MM.1S (cell line): ENCODE data around the gene LRRC56.
A peak's percentile ranks its signal among the peaks of the same experiment; 100 is the strongest.

Experiments
- DNase-seq: peaks from one replicate; pipeline ENCODE4 v3.0.0-alpha.2; 2015
- H2AFZ ChIP-seq: fragments of 300-600 bp; sonication (generic); 2 replicates; pipeline ENCODE4 v1.6.0; 2016; ENCODE audit warnings: antibody characterized with exemption, low read length
- H3F3A ChIP-seq: fragments of 300-600 bp; sonication (generic); 2 replicates; pipeline ENCODE4 v1.6.1; 2016; ENCODE audit warnings: mild to moderate bottlenecking, antibody characterized with exemption, low read length, moderate library complexity, mixed read lengths; ENCODE audit not compliant: insufficient read depth
- H3K27ac ChIP-seq: fragments of 300-600 bp; sonication (generic); 2 replicates; pipeline ENCODE4 v1.5.1; 2016; ENCODE audit warnings: mild to moderate bottlenecking, low read length
- H3K27me3 ChIP-seq: fragments of 300-600 bp; sonication (generic); replicated peaks from 2 replicates; pipeline ENCODE4 v1.6.0; 2016; ENCODE audit warnings: low read length; ENCODE audit not compliant: insufficient read depth
- H3K36me3 ChIP-seq: fragments of 300-600 bp; sonication (generic); replicated peaks from 2 replicates; pipeline ENCODE4 v1.6.1; 2016; ENCODE audit warnings: mild to moderate bottlenecking, low read length, mixed read lengths; ENCODE audit not compliant: insufficient read depth
- H3K4me1 ChIP-seq: fragments of 300-600 bp; sonication (generic); 2 replicates; pipeline ENCODE4 v1.6.1; 2016; ENCODE audit warnings: low read length, mixed read lengths
- H3K4me2 ChIP-seq: fragments of 300-600 bp; sonication (generic); 2 replicates; pipeline ENCODE4 v1.6.0; 2016; ENCODE audit warnings: low read depth, low read length
- H3K4me3 ChIP-seq: fragments of 300-600 bp; sonication (generic); 2 replicates; pipeline ENCODE4 v1.5.1; 2016; ENCODE audit warnings: low read length, mixed read lengths
- H3K79me2 ChIP-seq: fragments of 300-600 bp; sonication (generic); 2 replicates; pipeline ENCODE4 v1.6.1; 2016; ENCODE audit warnings: mixed run types, low read length, mixed read lengths
- H3K9ac ChIP-seq: fragments of 300-600 bp; sonication (generic); 2 replicates; pipeline ENCODE4 v1.6.1; 2016; ENCODE audit warnings: low read length, mixed read lengths
- H3K9me2 ChIP-seq: fragments of 300-600 bp; sonication (generic); replicated peaks from 2 replicates; pipeline ENCODE4 v1.6.1; 2016; ENCODE audit warnings: mild to moderate bottlenecking, low read length, mixed read lengths; ENCODE audit not compliant: insufficient read depth
- H3K9me3 ChIP-seq: fragments of 300-600 bp; sonication (generic); replicated peaks from 2 replicates; pipeline ENCODE4 v1.6.1; 2016; ENCODE audit warnings: mild to moderate bottlenecking, low read length, mixed read lengths; ENCODE audit not compliant: insufficient read depth
- H4K20me1 ChIP-seq: fragments of 300-600 bp; sonication (generic); 2 replicates; pipeline ENCODE4 v1.6.1; 2016; ENCODE audit warnings: mild to moderate bottlenecking, low read length, moderate library complexity, mixed read lengths; ENCODE audit not compliant: insufficient read depth
- EZH2 ChIP-seq: fragments of 300-600 bp; sonication (generic); optimal IDR thresholded peaks from 2 replicates; pipeline ENCODE3; 2017; ENCODE audit warnings: low read depth, mild to moderate bottlenecking, antibody characterized with exemption, low read length, mixed read lengths
- EZH2phosphoT487 ChIP-seq: fragments of 300-600 bp; sonication (generic); IDR thresholded peaks from 2 replicates; pipeline ENCODE4 v1.6.1; 2018; ENCODE audit warnings: antibody characterized with exemption, low read length
- TF ChIP-seq, protein P1 (sequence below): fragments of 300-600 bp; sonication (generic); IDR thresholded peaks from 2 replicates; pipeline ENCODE4 v1.5.1; 2016; ENCODE audit warnings: antibody characterized with exemption, low read length, mixed read lengths

Gene LRRC56

DNA sequence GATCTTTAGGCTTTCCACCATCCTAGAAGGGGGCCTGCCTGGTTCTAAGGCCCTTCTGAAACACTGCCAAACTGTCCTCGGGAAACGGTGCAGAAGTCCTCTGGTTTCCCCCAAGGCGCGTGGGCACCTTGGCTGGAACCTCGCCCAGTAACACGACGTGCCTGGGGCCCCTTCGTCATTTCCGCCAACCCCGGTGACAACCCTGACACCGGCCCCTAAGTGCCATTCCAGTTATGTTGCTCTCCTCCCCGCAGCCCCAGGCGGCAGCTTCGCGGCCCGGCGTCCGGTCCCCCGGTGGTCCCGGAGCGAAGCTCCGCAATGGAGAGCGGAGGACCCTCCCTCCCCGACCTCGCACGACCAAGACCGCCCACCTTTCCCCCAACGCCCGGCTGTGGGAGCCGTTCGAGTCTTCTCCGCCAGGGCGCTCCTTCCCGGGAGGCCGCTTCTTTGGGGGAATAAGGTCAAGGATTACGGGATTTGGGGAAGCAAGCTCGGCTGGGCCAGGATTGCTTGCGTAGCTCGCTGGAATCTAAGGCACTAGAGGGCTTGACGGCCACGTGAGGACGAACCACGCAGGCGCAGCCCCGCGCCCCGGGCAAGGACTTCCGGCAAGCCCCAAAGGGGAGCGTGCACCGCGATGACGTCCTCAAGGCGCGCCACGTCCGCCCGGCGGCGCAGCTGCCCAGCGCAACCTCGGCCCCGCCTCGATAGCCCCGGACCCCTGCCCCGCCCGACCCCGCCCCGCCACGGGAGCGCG, 30.9 kb upstream of the LRRC56 start:
- H3K27me3 ChIP-seq, result no peaks in the 10 kb centered on the region
- H3K36me3 ChIP-seq, result no peaks in the 10 kb centered on the region
- peak overlapping the region; percentile 100 for H3K9ac ChIP-seq
- no peaks in the 10 kb centered on the region for H3K9me2 ChIP-seq
- H3K79me2 ChIP-seq, result peaks cover 45% of the 10 kb centered on the region
- no peaks in the 10 kb centered on the region for H3K9me3 ChIP-seq
- no peaks in the 10 kb centered on the region for H3K4me1 ChIP-seq
- no peaks in the 10 kb centered on the region for H4K20me1 ChIP-seq
- no peak for TF ChIP-seq EZH2phosphoT487
- TF ChIP-seq, protein P1, sequence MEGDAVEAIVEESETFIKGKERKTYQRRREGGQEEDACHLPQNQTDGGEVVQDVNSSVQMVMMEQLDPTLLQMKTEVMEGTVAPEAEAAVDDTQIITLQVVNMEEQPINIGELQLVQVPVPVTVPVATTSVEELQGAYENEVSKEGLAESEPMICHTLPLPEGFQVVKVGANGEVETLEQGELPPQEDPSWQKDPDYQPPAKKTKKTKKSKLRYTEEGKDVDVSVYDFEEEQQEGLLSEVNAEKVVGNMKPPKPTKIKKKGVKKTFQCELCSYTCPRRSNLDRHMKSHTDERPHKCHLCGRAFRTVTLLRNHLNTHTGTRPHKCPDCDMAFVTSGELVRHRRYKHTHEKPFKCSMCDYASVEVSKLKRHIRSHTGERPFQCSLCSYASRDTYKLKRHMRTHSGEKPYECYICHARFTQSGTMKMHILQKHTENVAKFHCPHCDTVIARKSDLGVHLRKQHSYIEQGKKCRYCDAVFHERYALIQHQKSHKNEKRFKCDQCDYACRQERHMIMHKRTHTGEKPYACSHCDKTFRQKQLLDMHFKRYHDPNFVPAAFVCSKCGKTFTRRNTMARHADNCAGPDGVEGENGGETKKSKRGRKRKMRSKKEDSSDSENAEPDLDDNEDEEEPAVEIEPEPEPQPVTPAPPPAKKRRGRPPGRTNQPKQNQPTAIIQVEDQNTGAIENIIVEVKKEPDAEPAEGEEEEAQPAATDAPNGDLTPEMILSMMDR, result no peak
- no peak for TF ChIP-seq EZH2
- H3K4me3 ChIP-seq, result peak overlapping the region; percentile 94
- peak overlapping the region; percentile 86 for H2AFZ ChIP-seq
- peak; percentile 98 for DNase-seq
- 0 out of 2 replicates have a peak, but pooled peaks cover 3% of the 10 kb centered on the region for H3F3A ChIP-seq
- H3K27ac ChIP-seq, result peak overlapping the region; percentile 98
- H3K4me2 ChIP-seq, result peak overlapping the region; percentile 87

DNA sequence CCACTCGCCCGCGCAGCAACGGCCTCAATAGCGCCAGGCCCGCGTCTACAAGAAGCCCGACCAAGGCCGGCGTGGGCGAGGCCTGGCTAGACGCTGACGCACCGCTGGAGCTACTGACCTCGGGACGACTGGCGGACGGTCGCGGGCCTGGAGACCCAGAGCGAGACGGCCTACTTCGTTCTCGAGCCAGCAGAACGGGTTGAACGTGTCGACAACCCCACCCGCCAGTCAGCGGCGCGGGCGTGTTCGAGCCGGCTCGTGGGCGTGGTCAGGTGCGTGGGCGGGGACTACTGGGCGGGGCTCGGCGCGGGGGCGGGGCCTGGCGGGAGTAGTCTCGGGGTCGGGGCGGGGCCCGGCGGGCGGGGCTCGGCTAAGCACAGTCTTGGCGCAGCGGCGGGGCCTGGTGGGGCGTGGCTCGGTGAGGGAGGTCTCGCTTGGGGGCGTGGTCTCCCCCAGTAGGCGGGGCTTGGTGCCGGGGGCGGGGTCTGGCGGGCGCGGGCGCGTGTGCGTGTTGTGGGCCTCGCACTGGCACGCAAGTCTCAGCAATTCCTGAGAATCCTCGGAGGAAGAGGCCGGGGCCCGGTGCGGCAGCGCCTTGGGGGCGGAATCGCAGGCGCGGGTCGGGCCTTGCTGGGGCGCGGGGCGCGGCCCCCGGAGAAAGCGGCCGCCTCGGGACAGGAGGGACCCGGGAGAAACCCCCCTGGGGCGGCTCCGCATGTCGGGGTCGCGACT, 30.2 kb upstream of the LRRC56 start, which contains the start of gene RNH1:
Gene RNH1 (minus strand): TSS at position 248 of the 732 bp plus-strand sequence. CDS start 5,080 bp downstream, outside the sequence.
- no peaks in the 10 kb centered on the region for H3K9me2 ChIP-seq
- H2AFZ ChIP-seq, result peak within 1 kb of the TSS; percentile 86
- H3K4me2 ChIP-seq, result peak within 1 kb of the TSS; percentile 87
- no peaks in the 10 kb centered on the region for H3K27me3 ChIP-seq
- 0 out of 2 replicates have a peak, but pooled peaks cover 3% of the 10 kb centered on the region for H3F3A ChIP-seq
- peak within 1 kb of the TSS; percentile 100 for H3K9ac ChIP-seq
- TF ChIP-seq, protein P1, result no peak
- TF ChIP-seq EZH2phosphoT487 (no peak), EZH2 (no peak)
- DNase-seq, result peak; percentile 94
- H3K79me2 ChIP-seq, result peaks cover 39% of the 10 kb centered on the region
- H3K27ac ChIP-seq, result peak within 1 kb of the TSS; percentile 98
- H3K4me3 ChIP-seq, result peak within 1 kb of the TSS; percentile 94
- H4K20me1 ChIP-seq, result no peaks in the 10 kb centered on the region
- no peaks in the 10 kb centered on the region for H3K9me3 ChIP-seq
- no peaks in the 10 kb centered on the region for H3K36me3 ChIP-seq
- H3K4me1 ChIP-seq, result no peaks in the 10 kb centered on the region

DNA sequence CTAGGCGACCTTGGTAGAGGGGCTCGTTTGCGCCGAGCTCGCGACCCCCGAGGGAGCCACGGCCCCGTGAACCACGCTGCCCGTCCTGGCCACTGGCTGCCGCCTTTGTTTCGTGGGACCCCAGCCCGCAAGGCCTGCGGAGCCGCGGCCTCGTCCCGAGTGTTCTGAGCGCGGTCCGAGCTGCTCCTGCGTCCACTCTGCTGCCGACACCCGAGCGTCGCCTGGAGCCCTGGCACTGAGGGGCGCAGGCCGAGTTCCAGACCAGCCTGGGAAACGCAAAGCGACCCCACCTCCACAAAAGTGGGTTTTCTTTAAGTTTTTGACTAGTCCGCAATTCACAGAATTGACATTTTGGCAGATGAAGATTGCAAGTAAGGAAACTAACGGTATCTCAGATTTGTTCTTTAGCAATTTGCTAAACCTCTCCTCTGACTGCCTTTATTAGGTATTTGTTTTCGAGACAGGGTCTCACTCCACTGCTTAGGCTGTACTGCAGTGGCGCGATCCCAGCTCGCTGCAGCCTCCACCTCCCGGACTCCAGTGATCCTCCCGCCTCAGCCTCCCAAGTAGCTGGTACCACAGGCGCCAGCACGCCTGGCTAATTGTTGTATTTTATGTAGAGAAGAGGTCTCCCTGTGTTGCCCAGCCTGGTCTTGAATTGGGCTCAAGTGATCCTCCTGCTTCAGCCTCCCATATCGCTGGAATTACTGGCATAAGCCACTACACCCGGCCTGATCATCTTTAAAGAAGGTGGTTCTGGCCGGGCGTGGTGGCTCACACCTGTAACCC, 29.4 kb upstream of the LRRC56 start:
- Histone ChIP-seq H3K9ac (no peak overlapping the region; the same call in 1 of the 2 replicates), H3F3A (0 out of 2 replicates have a peak, but pooled peaks cover 3% of the 10 kb centered on the region), H3K79me2 (peaks cover 33% of the 10 kb centered on the region), H3K9me2 (no peaks in the 10 kb centered on the region), H3K36me3 (no peaks in the 10 kb centered on the region), H3K4me3 (peak overlapping the region; percentile 40), H3K27me3 (no peaks in the 10 kb centered on the region), H4K20me1 (no peaks in the 10 kb centered on the region), H3K4me2 (peak overlapping the region; percentile 72), H2AFZ (peak overlapping the region; percentile 42; the same call in 1 of the 2 replicates), H3K9me3 (no peaks in the 10 kb centered on the region), H3K27ac (no peak overlapping the region), H3K4me1 (no peaks in the 10 kb centered on the region)
- DNase-seq, result no peak
- TF ChIP-seq EZH2phosphoT487, result no peak
- TF ChIP-seq EZH2, result no peak
- TF ChIP-seq, protein P1, result no peak
